IPS DF 19.7 (cell line): ENCODE results near the gene PLA2G4E.

ENCODE experiments used
- DNase-seq: peaks from one replicate; pipeline ENCODE4 v3.0.0-alpha.2; 2013; ENCODE audit warnings: low read depth, low spot score

The PLA2G4E gene, protein sequence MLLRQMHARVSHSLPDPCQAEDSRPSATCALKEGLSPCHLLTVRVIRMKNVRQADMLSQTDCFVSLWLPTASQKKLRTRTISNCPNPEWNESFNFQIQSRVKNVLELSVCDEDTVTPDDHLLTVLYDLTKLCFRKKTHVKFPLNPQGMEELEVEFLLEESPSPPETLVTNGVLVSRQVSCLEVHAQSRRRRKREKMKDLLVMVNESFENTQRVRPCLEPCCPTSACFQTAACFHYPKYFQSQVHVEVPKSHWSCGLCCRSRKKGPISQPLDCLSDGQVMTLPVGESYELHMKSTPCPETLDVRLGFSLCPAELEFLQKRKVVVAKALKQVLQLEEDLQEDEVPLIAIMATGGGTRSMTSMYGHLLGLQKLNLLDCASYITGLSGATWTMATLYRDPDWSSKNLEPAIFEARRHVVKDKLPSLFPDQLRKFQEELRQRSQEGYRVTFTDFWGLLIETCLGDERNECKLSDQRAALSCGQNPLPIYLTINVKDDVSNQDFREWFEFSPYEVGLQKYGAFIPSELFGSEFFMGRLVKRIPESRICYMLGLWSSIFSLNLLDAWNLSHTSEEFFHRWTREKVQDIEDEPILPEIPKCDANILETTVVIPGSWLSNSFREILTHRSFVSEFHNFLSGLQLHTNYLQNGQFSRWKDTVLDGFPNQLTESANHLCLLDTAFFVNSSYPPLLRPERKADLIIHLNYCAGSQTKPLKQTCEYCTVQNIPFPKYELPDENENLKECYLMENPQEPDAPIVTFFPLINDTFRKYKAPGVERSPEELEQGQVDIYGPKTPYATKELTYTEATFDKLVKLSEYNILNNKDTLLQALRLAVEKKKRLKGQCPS

DNA sequence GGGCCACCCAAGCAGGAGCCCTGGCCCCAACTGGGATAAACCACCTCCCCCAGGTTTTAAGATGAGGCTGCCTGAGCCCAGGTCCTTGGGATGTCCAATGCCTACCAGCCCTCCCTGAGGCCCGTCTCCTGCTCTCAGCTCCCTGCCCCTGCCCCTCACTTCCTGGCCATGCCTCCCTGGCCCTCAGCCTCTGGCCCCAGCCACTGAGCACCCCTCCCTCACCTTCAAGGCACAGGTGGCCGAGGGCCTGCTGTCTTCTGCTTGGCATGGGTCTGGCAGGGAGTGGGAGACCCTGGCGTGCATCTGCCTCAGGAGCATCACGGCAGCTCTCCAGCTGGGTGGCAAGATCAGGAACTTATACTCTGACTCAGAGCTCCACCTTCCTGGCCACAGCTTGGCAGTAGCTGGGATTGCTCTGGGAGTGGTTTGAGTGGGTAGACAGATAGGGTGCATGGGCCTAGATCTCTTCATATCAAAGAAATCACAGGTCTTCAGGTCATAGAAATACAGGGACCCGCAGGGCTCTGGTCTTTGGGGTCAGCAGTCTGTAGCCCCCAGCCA lies at the start of gene PLA2G4E:
Gene PLA2G4E, minus strand, starts transcription at position 330 of the 561 bp plus-strand sequence. Its CDS starts 12 bp downstream, at position 318.
- no peak for DNase-seq

GRCh38 chr15:42070279-42070975 lies 49.6 kb upstream of the PLA2G4E start:
- DNase-seq: no peak

DNA sequence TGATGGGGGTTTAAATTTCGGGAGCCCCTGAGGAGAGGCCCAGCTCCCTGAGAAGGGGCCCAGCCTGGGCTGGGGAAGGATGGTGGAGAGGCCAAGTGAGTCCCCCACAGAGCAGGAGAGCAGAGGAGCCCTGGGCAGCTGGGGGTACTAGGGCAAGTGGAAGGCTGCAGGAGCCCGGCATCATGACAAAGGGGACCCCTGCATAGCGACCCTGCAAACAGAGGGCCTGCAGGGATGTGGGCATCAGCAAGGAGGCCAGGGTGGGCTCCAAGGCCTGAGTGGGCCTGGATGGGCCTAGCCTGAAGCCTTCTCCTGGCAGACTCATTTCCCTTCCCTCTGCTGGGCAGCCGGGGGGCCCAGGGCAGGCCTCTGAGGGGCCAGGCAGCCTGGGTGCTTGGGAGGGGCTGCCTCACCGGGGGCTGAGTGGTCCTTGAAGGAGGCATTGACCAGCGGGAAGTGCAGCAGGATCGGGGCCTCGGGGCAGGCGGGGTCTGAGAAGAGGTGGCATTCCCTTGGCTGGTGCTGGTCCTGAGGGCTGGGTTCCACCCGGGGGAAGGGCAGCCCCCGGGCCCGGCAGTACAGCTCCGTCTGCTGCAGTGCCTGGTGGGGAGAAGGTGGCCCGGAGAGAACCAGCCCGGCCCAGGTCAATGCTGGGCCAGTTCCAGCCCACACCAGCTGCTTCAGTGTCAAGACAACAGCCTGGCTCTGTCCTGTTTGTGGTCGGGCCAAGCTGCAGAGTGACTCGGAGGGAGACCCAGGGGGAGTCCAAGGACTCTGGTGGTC lies 48.8 kb upstream of the PLA2G4E start:
- no peak for DNase-seq

DNA sequence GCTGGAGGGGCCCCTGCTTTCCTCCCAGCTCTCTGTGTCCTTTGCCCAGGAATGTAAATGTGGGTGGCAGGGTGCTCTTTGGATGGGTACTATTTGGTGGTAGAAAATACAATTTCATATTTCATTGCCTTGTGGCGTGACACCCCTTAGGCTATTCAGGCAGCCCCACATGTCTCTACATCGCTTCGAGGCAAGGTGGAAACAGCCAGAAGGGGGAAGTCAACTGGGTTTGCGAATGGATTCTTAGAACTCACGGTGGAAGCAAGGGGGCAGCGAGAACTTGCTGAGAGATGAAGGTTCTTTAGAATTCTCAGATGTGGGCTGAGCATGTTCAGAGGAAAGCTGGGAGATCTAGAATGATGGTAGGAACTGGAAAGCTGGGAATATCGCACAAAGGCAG lies 48.2 kb upstream of the PLA2G4E start:
- no peak for DNase-seq

DNA sequence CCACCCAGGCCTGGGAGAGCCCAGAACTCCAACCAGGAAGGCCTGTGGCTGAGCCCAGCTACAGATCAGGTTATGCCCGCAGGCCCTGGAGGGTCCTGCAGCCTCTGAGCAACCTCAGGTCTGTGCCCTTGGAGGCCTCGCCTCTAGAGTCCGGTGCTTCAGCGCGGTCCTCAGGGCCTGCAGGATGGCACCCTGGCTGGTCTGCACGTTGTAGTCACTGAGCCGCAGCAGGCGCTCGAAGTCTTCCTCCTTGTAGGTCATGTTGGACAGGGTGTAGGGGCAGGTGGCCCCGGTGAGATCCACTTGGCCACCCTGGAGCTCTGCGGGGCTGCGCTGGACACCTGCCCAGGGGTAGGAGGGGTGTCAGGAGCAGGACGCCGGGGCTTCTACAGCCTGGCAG lies 47.8 kb upstream of the PLA2G4E start:
- no peak for DNase-seq

DNA sequence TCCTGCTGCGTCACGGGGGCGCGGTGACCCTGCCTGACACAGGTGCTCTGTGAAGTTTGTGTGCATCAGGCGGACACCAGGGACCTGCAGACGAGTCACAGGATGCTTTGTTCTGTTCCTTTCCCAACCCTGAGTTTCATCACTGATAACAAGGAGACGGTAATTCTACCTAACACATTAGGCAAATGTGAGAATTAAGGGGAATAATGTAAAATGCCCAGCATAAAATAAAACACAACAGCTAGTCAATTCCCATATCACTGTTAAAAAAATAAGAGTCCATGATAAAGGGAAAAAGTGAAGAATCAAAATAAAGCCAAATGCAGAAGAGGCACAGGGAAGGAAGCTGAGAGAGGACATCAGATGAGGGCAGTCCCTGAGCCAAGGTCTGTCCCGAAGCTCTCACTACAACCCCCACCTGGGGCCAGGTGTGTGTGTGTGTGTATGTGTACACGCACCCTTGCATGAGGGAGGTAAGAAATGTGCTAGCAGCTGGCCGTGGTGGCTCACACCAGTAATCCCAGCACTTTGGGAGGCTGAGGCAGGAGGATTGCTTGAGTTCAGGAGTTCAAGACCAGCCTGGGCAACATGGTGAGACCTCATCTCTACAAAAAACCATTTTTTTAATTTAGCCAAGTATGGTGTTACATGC lies 46.0 kb upstream of the PLA2G4E start:
- DNase-seq: no peak

DNA sequence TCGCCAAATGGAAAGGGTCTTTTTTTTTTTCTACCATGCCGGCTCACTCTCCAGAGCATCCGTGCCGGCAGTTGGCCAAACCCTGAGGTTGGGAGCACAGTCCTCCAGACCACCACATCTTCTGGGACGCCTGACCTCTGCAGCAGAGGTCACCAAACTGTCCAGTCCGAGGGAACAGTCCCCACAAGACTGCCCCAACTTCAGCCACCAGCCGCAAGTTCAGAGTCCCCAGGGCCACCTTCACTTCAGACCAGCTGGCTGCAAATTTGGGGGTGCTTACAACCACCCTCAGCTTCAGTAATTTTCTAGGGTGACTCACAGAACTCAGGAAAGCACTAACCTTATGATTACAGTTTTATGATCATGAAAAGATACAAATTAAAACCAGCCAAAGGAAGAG lies 44.6 kb upstream of the PLA2G4E start:
- DNase-seq: no peak

DNA sequence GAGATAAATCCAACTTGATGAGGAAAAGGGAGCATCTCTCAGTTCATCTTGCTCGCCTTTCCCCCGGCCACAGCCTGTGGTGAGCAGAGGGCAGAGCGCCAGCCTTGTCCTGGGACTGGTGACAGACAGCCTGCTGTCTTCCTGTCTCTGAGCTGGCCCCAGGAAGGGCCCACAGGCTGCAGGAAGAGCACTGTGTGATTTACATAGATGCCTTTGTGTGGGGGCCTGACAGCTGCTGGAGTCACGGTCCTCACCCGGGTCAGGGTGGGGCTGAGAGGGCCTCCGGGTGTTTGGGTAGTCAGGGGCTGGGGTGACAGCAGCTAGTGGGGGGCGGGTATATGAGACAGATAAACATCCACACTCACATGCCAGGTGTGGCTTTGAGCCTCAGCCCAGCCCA lies 44.2 kb upstream of the PLA2G4E start:
- no peak for DNase-seq

GRCh38 chr15:42064271-42064670 lies 43.4 kb upstream of the PLA2G4E start:
- no peak for DNase-seq

DNA sequence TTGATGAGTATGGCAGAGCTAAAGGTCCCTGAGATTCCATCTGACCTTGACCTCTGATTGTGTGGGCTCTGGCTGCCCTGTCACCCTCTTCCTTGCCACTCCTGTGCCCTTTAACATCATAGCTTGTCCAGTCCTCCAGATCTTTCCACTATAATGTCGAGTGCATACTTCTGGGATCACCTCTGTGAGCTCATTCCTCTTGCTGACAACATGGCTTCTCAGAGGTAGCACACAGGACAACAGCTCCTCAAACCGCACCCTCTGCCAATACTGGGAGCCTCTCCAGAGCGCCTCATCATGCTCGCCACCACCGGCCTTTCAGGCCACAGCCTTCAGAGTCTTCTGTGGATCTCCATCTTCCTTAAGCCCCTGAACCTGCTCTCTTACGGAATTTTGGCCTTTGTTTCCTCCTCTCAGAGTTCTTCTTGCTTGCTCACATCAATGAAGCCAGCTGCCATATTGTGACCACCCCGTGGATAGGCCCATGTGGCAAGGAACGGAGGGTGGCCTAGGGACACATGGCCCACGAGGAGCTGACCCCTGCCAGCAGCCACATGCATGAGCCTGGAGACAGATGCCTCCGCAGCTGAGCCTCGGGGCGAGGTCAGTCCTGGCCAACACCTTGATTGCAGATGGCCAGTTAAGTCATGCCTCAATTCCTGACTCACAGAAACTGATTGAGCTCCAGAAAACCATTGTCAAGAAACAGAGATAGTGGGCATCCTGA lies 42.4 kb upstream of the PLA2G4E start:
- no peak for DNase-seq

DNA sequence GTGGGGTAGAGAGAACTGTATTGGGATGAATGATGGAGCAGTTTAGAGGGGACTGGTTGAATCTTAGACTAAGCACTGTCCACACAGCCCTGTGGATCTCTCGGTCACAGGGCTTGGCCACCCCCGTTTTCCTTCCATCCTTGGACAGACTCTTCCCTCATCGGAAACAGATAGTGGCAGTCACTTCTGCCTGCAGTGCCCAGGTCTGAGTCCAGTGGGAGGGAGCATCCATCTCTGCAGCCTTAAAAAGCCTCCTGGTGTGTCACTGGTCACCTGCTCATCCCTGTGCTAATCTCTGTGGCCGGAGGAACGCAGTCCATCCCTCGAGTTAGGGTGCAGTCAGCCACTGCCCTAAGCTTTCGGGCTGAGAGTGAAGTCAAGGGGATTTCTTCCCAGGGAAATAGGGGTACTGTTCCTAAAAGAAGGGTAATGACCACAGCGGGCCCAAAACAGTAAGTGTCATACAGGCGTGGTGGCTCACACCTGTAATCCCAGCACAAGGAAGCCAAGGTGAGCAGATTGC lies 41.5 kb upstream of the PLA2G4E start:
- DNase-seq: no peak

DNA sequence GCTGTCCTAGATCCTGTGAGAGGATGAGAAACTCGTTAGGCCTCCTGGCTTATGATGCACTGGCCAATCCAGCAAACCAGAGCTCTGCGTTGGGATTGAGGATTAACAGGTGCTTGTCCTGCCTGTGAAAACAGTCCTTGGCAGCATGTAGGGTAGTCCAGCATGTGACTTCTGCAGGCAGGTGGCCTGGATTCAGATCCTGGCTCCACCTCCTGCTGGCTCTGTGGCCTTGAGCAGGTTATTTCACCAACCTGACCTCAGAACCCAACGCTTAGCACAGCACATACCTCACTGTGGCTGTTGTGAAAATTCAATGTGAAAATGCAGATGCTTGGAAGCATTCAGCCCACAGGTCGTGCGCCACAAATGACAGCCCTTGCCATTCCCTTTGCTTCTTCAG lies 40.0 kb upstream of the PLA2G4E start:
- no peak for DNase-seq

DNA sequence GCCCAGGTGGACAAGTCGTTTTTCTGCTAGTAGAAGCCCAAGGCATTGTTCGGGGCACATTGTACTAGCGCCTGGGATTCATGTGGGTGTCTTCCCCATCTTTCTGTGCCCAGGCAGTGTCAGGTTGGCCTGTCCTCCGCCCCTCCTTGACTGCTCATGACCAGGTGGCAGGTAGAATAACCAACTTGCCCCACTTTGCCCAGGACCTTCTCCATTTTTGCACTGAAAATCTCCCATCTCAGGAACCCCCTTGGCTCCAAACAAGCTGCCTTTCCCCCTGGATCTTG lies 39.6 kb upstream of the PLA2G4E start:
- DNase-seq: no peak

DNA sequence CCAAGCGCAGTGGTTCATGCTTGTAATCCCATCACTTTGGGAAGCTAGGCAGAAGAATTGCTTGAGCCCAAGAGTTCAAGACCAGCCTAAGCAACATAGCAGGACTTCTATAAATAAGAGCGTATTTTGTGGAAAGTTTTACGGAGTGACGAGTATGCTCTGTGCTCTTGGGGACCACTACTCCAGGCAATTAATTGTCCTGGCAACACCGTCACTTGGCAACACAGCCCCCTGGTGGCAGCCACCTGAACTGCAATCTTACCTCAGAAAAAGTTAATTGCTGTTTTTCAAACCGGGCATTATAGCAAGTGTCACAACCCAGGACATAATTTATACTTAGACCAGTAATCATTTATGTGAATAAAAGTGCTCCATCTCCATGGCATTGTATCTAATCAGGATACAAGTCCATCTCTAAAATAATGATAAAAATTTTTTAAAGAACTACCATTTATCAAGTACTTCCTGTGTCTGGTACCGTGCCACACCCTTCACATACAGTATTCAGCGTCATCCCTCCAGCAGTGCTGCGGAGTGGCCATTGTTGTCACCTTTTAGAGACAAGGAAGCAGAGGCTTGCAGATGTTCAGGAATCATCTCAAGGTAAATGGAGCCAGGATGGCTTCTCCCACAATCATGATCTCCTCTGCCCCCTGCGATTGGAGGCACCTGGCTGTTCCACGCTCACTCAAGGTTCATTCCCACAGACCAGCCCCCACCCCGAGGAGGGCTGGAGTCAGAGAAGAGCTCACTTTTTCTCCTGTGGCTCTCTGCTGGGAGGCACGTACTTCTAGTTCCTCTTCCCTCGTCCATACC lies 39.0 kb upstream of the PLA2G4E start:
- no peak for DNase-seq

- no peak for DNase-seq
These were observed 37.9 kb upstream of the PLA2G4E start for GRCh38 chr15:42058791-42059190.

GRCh38 chr15:42057799-42058646 lies 37.2 kb upstream of the PLA2G4E start:
- DNase-seq: no peak

GRCh38 chr15:42056934-42057798 lies 36.3 kb upstream of the PLA2G4E start:
- peak; percentile 82 for DNase-seq
